ENCODE results near the gene FAIM2.

DNA sequence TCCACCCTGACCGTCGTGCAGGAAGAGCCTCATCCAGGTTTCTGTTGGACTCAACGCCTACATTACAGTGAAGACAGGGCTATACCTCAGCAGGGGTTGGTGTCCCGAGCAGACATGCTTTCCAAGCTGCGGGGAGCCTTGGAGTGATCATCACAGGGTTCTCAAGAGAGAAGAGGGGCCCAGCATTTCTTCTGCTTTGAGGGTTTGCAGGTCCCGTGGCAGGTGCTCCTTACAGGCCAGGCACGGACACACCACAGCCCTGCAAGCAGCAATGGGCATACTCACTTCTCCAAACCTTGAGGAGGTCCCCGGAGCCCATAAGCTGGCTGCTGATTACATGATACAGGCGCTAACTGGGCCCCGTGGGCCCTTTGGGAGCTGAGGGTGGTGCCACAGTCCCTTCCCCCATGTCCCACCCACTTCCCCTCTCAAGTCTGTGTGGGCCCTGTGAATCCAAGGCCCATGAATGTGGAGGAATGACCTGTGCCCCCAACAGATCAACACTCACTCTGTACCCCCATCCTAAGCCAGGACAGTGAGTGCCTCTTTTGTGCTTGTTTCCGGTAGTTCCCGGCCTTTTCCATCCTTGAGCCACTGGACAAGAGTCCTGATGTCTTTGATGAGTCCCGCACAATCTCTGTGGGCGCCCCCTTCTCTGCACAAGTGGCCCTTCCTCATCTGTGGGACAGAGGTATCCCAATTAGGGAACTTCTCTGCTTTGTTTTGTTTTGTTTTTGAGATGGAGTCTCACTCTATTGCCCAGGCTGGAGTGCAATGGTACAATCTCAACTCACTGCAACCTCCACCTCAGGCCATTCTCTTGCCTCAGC is 47.9 kb upstream of the FAIM2 start:
- TF ChIP-seq, protein P1, sequence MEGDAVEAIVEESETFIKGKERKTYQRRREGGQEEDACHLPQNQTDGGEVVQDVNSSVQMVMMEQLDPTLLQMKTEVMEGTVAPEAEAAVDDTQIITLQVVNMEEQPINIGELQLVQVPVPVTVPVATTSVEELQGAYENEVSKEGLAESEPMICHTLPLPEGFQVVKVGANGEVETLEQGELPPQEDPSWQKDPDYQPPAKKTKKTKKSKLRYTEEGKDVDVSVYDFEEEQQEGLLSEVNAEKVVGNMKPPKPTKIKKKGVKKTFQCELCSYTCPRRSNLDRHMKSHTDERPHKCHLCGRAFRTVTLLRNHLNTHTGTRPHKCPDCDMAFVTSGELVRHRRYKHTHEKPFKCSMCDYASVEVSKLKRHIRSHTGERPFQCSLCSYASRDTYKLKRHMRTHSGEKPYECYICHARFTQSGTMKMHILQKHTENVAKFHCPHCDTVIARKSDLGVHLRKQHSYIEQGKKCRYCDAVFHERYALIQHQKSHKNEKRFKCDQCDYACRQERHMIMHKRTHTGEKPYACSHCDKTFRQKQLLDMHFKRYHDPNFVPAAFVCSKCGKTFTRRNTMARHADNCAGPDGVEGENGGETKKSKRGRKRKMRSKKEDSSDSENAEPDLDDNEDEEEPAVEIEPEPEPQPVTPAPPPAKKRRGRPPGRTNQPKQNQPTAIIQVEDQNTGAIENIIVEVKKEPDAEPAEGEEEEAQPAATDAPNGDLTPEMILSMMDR (conservative IDR thresholded peaks at IDR 0.05 in 1 of 2, IDR thresholded peaks at IDR 0.05 in 1 of 2; ENCODE audit: low read depth in 1 of 2, low read length in 2 of 2): no peak
- TF ChIP-seq EZH2 (IDR thresholded peaks at IDR 0.05; ENCODE audit: low read length, missing control alignments): no peak

Data from fibroblast of lung (primary cell).